DMS79 (cell line): ENCODE data around the gene TCHP.
"Not testable (repeated sequence)": the region's sequence is repeated elsewhere in the genome, so short reads cannot be mapped to it uniquely, and the experiment has no call there.

ENCODE experiments used
- DNase-seq: peaks from one replicate; lab custom pipeline; 2025; lab: John Stamatoyannopoulos, UW

The TCHP gene

GRCh38 chr12:109910254-109910968 lies 10.3 kb downstream of the TCHP start:
- no peak for DNase-seq

- DNase-seq = no peak
Measured at GRCh38 chr12:109910969-109911348, 10.9 kb downstream of the TCHP start.

DNA sequence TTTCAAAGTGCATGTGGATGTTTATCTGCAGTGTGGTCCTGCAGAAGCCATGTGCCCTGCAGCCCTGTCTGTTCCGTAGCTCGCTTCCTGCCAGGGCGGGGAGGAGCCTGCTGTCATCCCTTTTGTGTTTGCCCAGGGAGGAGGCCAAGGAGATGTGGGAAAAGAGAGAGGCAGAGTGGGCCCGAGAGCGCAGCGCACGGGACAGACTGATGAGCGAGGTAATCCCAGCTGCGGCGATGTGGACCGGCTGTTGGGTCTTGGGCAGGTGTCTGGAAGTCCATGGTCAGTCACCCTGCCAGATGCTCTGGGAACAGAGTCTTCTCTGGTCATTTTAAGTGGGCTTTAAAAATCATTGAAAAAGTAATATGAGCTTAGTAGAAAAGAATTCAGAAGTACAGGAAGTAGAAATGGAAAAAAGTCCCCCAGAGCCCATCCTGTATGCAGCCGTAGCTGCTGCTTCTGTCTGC lies 12.8 kb downstream of the TCHP start:
- no peak for DNase-seq

GRCh38 chr12:109914461-109914860 lies 14.4 kb downstream of the TCHP start:
- no peak for DNase-seq

DNA sequence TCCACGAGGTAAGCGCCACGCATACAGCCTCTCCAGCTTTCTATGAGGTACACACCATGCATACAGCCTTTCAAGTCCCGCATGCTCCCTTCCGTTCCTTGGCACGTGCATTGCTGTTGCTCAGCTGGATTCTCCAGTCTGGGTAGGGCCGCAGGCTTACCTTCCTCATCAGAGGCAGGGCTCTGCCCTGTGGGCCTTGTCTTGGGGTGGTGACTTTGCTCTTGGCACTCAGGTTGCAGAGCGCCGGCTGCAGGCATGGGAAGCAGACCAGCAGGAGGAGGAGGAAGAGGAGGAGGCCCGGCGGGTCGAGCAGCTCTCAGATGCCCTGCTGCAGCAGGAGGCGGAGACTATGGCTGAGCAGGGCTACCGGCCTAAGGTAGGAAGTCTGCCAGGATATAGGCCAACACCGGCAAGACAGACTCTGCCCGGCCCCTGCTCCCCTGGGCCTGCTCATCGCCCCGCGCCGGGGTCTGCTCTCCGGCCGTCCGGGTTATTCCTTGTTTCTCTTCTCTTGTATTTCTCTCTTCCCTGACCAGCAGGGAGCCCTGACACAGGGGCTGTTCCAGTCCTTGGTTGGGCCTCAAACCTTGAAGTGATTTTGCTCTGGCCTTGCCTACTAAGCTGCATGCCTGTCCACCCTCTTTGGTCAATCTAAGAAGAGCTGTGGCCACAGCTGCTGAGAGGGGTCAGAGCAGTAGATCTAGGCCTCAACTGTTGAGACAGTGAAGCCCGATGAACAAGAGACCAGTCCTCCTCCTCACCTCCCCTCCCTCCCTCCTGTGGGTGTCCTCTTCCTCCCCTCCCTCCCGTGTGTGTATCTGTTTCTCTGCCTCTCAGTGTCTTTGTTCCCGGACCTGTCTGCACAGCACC lies 15.3 kb downstream of the TCHP start:
- no peak for DNase-seq

DNA sequence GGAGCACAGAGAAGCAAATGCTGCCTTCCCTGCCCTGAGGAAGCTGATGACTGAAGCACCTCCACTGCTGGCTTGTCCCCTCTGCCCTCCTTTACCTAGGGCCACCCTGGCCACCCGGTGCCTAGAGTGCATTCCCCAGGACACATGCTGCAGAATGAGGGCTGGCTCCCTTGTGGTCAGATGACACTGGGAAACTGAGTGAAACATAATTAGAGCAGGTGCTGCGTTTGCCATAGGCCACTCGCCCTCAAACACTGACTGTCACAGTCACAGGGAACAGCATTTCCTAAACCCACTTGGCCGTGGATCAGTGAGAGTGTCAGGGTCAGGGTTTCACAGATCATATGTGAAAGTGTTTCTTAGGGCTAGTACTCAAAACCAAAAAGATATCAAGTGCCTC lies 16.0 kb downstream of the TCHP start:
- DNase-seq = no peak

DNA sequence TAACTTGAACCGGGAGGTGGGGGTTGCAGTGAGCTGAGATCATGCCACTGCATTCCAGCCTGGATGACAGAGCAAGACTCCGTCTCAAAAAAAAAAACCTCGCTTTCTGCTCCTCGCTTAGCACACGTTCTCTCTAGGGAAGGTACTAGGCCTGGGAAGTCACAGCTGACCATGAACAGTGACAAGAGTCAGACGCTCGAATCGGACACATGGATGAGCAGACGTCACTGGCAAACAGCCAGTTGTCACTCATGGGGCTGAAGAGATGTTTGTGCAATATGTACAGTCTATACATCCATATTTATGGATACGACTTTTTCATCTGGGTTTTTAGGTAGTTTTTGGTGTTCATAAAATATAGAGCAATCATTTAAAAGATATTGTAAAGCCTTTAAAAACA lies 19.4 kb downstream of the TCHP start:
- no peak for DNase-seq

DNA sequence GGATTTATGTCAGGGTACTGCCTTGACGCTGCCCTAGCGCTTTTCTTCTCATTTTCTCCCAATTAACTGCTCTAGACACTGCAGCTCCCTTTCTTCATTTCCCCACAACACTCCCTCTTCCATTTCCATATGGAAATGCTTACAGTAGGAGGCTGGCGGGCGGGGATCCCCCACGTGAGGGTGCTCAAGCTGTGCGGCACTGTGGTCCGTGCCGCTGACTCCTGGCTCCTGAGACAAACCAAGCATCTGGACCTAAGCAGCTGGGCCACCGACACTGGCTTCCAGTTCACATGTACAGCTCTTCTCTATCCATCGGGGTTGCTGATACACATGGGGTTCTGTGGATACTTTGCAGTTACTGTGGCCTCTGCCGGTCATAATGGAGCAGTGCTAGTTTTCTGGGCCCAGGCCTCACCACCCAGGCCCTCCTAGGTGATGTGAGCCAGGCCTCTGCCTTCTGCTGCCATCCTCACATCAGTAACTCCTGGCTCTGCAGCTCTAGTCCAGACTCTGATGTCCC lies 20.2 kb downstream of the TCHP start:
- DNase-seq = no peak

DNA sequence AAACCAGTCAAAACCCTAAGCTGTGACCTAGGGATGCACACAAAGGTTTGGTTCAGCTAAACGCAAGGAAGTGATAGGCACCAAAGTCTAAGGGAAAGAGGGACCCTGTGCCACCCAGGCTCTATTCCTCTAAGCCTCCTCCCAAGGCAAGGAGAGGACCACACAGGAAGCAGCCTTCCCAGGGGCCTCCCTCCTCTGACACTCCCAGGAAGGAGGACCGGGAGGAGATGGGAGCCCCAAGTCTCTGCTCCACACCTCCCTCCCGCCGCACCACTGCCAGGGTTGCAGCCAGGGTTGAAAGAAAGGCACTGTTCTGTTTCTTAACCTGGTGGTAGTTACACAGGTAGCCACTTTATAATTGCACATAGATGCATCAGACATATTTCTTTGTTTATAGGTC lies 21.9 kb downstream of the TCHP start:
- DNase-seq = no peak

- DNase-seq = no peak
Measured at GRCh38 chr12:109923038-109923437, 23.0 kb downstream of the TCHP start.

- no peak for DNase-seq
Measured at GRCh38 chr12:109923481-109924245, 23.6 kb downstream of the TCHP start.

DNA sequence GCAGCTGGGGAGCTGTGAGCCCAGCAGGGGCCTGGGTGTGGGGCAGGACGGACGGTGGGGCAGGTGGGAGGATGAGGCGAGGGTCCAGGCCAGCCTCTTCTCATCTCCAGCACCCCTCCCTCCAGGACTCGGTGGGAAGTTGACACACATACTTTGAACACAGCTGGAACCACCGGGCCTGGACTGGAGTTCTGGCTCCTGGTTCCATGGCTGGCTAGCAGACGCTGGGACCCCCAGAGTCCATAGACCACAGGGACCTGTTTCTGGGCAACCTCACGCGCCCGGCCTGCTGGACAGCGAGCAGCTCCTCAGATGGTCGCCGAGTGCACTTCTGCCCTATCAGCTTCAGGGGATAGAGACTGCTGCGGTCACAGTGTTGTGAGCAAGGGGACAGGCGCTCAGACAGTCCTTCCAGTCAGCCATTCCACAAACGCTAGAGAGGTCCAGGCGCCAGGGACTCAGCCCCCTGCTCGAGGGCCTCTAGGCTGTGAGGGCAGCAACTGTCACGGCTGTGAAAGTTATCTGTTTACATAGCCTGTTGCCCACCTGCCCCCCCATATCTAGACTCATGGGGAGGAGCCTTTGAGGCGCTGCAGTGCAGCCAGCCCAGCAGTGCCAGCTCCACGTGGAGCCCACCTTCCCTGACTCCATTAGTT lies 25.2 kb downstream of the TCHP start:
- DNase-seq = no peak

DNA sequence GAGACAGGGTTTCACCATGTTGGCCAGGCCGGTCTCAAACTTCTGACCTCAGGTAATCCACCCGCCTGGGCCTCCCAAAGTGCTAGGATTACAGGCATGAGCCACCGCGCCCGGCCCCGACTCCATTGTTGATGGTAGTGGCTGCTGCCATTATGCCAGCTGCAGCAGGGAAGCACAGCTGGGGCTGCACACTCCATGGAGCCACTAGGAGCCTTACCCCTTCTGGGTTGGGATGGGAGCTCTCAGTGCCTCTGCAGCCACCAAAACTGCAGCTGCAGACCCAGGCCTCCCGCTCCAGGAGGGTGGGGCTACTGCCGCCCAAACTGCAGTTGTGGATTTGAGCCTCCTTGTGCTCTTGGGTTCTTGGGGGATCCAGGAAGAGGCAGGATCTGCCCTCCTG lies 25.9 kb downstream of the TCHP start:
- DNase-seq = no peak

DNA sequence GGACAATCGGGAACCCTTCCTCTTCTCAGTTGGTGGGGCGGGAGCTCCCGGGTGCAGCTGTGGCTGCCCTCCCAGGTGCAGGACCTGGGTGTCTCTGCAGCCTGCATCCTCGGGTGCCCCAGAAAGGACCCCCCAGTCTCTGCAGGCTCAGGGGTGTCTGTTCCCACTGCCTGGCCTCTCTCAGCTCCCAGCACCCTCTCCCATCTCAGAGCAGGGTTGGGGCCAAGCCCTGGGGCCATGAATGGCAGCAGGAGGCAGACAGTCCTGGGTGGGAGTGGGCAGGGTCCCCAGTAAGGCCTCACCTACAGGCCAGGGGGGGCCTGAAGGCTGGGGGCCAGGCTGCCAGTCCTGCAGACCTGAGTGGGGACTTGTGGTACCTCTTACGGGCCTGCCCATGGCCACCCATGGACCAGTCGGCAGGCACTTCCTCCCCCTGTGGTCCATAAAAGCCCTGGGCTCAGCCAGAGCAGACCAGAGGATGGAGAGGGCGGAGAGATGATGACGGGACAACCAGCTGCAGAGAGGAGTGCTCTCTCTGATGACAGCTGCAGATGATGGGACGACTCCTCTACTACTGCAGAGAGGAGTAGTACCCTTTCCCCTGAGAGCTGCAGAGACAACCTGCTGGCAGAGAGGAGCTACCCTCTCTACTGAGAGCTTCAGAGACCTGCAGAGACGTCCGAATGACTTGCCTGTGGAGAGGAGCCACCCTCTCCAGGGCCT lies 26.6 kb downstream of the TCHP start:
- DNase-seq = no peak

DNA sequence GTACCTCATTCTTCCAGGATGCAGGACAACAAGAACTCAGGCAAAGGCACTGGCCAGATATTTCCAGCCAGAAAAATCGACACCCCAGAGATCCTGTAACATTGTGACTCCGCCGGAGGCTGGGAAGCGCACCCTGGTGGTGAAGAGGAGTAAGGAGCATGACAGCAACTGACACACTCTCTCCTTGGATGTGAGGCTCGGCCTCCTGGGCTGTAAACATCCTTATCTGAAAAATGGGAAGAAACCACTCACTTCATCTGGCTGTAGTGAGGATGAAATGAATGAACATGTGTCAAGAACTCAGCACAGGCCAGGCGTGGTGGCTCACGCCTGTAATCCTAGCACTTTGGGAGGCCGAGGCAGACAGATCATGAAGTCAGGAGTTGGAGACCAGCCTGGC lies 27.5 kb downstream of the TCHP start:
- DNase-seq = no peak

- DNase-seq = no peak
Measured at GRCh38 chr12:109928058-109928656, 28.1 kb downstream of the TCHP start.

- not testable (repeated sequence) for DNase-seq
Measured at GRCh38 chr12:109929326-109929725, 29.3 kb downstream of the TCHP start.

DNA sequence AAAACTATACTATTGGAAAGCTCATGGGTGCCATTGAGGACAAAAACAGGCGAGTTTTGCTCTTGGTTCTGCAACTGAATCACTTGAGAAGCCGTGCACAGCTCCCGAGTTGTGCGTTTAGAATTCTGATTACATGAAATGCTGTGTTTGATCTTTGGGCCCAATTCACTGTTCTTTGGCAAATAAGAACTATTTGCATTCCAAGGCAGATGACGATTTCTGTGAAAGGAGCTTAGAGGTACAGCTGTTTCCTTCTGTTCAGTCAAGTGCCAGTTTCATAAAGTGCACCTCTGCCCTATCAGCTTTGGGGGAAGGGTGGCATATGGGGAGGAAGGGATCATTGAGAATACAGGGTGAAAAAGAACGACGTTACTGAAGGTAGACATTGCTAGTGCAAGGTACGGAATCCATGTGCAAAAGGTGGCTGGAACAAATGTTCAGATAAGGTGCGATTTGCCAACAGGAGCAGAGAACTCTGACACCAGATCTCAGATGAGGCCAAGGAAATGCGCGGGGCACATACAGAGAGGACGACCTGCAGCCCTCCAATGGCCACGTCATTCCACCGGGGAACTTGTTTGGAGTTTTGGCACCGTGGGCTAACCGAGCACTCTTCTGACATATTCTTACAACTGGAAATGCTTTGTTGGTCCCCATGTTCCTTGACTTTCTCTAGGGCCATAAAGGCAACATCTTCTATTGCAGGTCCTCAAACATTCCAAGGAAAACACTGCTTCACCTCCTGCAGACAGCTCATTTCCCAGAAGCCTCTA lies 30.1 kb downstream of the TCHP start:
- DNase-seq = no peak

- DNase-seq = no peak
Measured at GRCh38 chr12:109931143-109931542, 31.1 kb downstream of the TCHP start.
